Heart left ventricle (tissue), 13 donors: ENCODE data around the gene PRDX6.

ENCODE experiments used
- POLR2A ChIP-seq, 2 donors: fragments of 450-650 bp; IDR thresholded peaks; one replicate each; pipeline ENCODE4 v1.6.1; 2017; ENCODE audit warnings: antibody characterized with exemption in 2 of 2, mild to moderate bottlenecking in 2 of 2, moderate library complexity in 2 of 2
- TF ChIP-seq, protein P1 (sequence below), 12 donors: fragments of 200-600 bp; sonication (generic) in 4 of 12; IDR thresholded peaks; one replicate each; pipeline versions ENCODE4 v1.5.0 to v1.8.0; 2018 to 2022; ENCODE audit warnings: antibody characterized with exemption in 12 of 12, mild to moderate bottlenecking in 5 of 12
- donor health status: ischemic (EF 13 %, LVEDD 7.1; RV severe dilation, severe dysfunction).
- donor health status: DM: no; HTN: yes; CAD: no.
- donor health status: DM: no; HTN: no; CAD: no.
- donor health status: ischemic (EF 25% LVEDD 6.9; RV normal size, moderate dysfunction).
- donor health status: ischemic (EF 25% LVEDD 5.7; RV mildly dilated, moderate dysfunction).
- donor health status: ischemic (EF 35%, LVEDD 5.7; RV mildly dilated, moderate dysfunction).
- donor health status: nonischemic (EF 11% LVEDD 7.7; RV severe dilation, severe dysfunction).
- donor health status: DM: yes; HTN: yes; CAD: no.
- donor health status: PGD.
- donor health status: ischemic (EF 29% LVEDD 5.4; RV normal size, mild dysfunction).
- donor health status: nonischemic (EF 23%, LVEDD 6.1; RV moderate dilation, normal function).

DNA sequence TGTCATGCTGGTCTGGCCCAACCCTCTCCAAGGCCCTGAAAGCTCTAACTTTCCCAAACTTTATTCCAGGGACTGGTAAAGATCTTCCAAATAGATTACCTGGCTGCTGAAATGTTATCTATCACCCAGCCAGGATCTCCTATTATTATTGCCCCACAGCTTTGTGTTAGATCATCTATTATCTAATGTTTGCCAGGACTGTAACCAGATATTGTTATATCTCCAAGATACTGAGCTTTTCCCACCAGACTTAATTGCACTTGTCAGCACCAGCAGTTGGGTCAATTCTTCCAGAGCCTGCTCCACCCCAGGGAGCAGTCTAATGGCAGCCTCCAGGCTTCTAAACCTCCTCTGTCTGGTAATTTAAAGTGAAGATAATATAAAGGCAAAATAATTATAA lies 59.1 kb downstream of the PRDX6 start:
- no peak for TF ChIP-seq POLR2A (IDR thresholded peaks at IDR 0.05)
- TF ChIP-seq, protein P1, sequence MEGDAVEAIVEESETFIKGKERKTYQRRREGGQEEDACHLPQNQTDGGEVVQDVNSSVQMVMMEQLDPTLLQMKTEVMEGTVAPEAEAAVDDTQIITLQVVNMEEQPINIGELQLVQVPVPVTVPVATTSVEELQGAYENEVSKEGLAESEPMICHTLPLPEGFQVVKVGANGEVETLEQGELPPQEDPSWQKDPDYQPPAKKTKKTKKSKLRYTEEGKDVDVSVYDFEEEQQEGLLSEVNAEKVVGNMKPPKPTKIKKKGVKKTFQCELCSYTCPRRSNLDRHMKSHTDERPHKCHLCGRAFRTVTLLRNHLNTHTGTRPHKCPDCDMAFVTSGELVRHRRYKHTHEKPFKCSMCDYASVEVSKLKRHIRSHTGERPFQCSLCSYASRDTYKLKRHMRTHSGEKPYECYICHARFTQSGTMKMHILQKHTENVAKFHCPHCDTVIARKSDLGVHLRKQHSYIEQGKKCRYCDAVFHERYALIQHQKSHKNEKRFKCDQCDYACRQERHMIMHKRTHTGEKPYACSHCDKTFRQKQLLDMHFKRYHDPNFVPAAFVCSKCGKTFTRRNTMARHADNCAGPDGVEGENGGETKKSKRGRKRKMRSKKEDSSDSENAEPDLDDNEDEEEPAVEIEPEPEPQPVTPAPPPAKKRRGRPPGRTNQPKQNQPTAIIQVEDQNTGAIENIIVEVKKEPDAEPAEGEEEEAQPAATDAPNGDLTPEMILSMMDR (IDR thresholded peaks at IDR 0.05), result no peak
